ENCODE measurements around the gene PRRG1. TPM values are rescaled to one million over a fixed set of nuclear protein-coding genes. Genes with fewer than 3 reads are reported as not detected.

Gene PRRG1
- total RNA-seq, 1 donor from 2014 or later, result 12.9 TPM

- no peak for DNase-seq
- Histone ChIP-seq H3K9me3 (replicated peaks) (peaks cover 9% of the 10 kb centered on the region), H3K36me3 (no peaks in the 10 kb centered on the region), H3K4me1 (peaks cover 16% of the 10 kb centered on the region), H3K27me3 (ENCODE audit: low read depth) (no peaks in the 10 kb centered on the region), H3K4me3 (no peak overlapping the region), H3K27ac (replicated peaks) (no peak overlapping the region)
- intact Hi-C loops (cut with micrococcal nuclease), result no loop called here
- TF ChIP-seq CTCF (IDR thresholded peaks at IDR 0.05; ENCODE audit: borderline replicate concordance), result no peak
Measured at GRCh38 chrX:37357436-37357835, 8.3 kb downstream of the PRRG1 start.

GRCh38 chrX:37361596-37361995, 12.4 kb downstream of the PRRG1 start:
- no peaks in the 10 kb centered on the region for H3K27me3 ChIP-seq (ENCODE audit: low read depth)
- DNase-seq, result no peak
- no peak overlapping the region for H3K27ac ChIP-seq (replicated peaks)
- H3K36me3 ChIP-seq, result no peaks in the 10 kb centered on the region
- intact Hi-C loops (cut with micrococcal nuclease), result no loop called here
- no peak for TF ChIP-seq CTCF (IDR thresholded peaks at IDR 0.05; ENCODE audit: borderline replicate concordance)
- H3K4me3 ChIP-seq, result no peak overlapping the region
- peaks cover 9% of the 10 kb centered on the region for H3K9me3 ChIP-seq (replicated peaks)
- H3K4me1 ChIP-seq, result peaks cover 7% of the 10 kb centered on the region

- no peak overlapping the region for H3K27ac ChIP-seq (replicated peaks)
- intact Hi-C loops (cut with micrococcal nuclease), result no loop called here
- peaks cover 3% of the 10 kb centered on the region for H3K9me3 ChIP-seq (replicated peaks)
- no peak overlapping the region for H3K4me3 ChIP-seq
- H3K27me3 ChIP-seq (ENCODE audit: low read depth), result no peaks in the 10 kb centered on the region
- DNase-seq, result no peak
- H3K4me1 ChIP-seq, result peaks cover 7% of the 10 kb centered on the region
- no peaks in the 10 kb centered on the region for H3K36me3 ChIP-seq
- TF ChIP-seq CTCF (IDR thresholded peaks at IDR 0.05; ENCODE audit: borderline replicate concordance), result no peak
Measured at GRCh38 chrX:37364666-37365065, 15.5 kb downstream of the PRRG1 start.

GRCh38 chrX:37367946-37368345, 18.8 kb downstream of the PRRG1 start:
- DNase-seq, result no peak
- H3K9me3 ChIP-seq (replicated peaks), result no peaks in the 10 kb centered on the region
- no peak overlapping the region for H3K4me3 ChIP-seq
- peaks cover 8% of the 10 kb centered on the region for H3K4me1 ChIP-seq
- no peaks in the 10 kb centered on the region for H3K36me3 ChIP-seq
- intact Hi-C loops (cut with micrococcal nuclease), result no loop called here
- H3K27me3 ChIP-seq (ENCODE audit: low read depth), result no peaks in the 10 kb centered on the region
- H3K27ac ChIP-seq (replicated peaks), result no peak overlapping the region
- TF ChIP-seq CTCF (IDR thresholded peaks at IDR 0.05; ENCODE audit: borderline replicate concordance), result no peak

- peaks cover 19% of the 10 kb centered on the region for H3K4me1 ChIP-seq
- H3K9me3 ChIP-seq (replicated peaks), result no peaks in the 10 kb centered on the region
- no peak for DNase-seq
- H3K36me3 ChIP-seq, result no peaks in the 10 kb centered on the region
- no peak overlapping the region for H3K27ac ChIP-seq (replicated peaks)
- intact Hi-C loops (cut with micrococcal nuclease), result no loop called here
- no peak for TF ChIP-seq CTCF (IDR thresholded peaks at IDR 0.05; ENCODE audit: borderline replicate concordance)
- H3K27me3 ChIP-seq (ENCODE audit: low read depth), result no peaks in the 10 kb centered on the region
- H3K4me3 ChIP-seq, result no peak overlapping the region
Measured at GRCh38 chrX:37370499-37371141, 21.5 kb downstream of the PRRG1 start.

Data from left ventricle myocardium inferior (tissue), 1 donor.